HCT116 (cell line): ENCODE measurements around the gene CYP11A1.

ENCODE experiments used
- CTCF ChIP-seq, 3 experiments: fragments of 200-600 bp in 1 of 3; sonication (generic) in 1 of 3; IDR thresholded peaks in 2 of 3; conservative IDR thresholded peaks in 1 of 3; 2 replicates each; pipeline ENCODE4 v1.5.1; 2012 to 2017; ENCODE audit warnings: low read depth in 2 of 3, low read length in 2 of 3, antibody characterized with exemption in 1 of 3, borderline replicate concordance in 1 of 3, control low read depth in 1 of 3, mild to moderate bottlenecking in 1 of 3, mixed read lengths in 1 of 3, mixed run types in 1 of 3, moderate library complexity in 1 of 3; ENCODE audit not compliant: insufficient read depth in 1 of 3
- EZH2 ChIP-seq: fragments of 200-600 bp; sonication (generic); IDR thresholded peaks from 2 replicates; pipeline ENCODE4 v1.6.1; 2017; ENCODE audit warnings: antibody characterized with exemption, mixed run types
- POLR2A ChIP-seq: IDR thresholded peaks from 2 replicates; pipeline ENCODE4 v1.7.0; 2011; ENCODE audit warnings: borderline replicate concordance; ENCODE audit not compliant: insufficient read depth, insufficient read length; ENCODE audit errors: extremely low read depth
- RAD21 ChIP-seq: IDR thresholded peaks from 2 replicates; pipeline ENCODE4 v1.6.1; 2012; ENCODE audit warnings: low read depth, mild to moderate bottlenecking
- SP1 ChIP-seq: IDR thresholded peaks from 2 replicates; pipeline ENCODE4 v1.6.1; 2012; ENCODE audit warnings: low read depth
- ZNF274 ChIP-seq: fragments of 200-500 bp; sonication (Bioruptor generic); IDR thresholded peaks from 2 replicates; pipeline ENCODE4 v1.6.1; 2014; ENCODE audit warnings: mild to moderate bottlenecking, low read depth, low read length, inconsistent platforms
- TF ChIP-seq, protein P1 (sequence below): IDR thresholded peaks from 2 replicates; pipeline ENCODE4 v1.6.1; 2012
- TF ChIP-seq, protein P2 (sequence below): IDR thresholded peaks from 2 replicates; pipeline ENCODE4 v1.6.1; 2012; ENCODE audit warnings: low read depth

GRCh38 chr15:74368121-74368520 lies 675 bp upstream of the CYP11A1 start:
- TF ChIP-seq ZNF274 (no peak), CTCF (IDR thresholded peaks at IDR 0.05 in 2 of 3, conservative IDR thresholded peaks at IDR 0.05 in 1 of 3; ENCODE audit: borderline replicate concordance in 1 of 3, insufficient read depth in 1 of 3, low read depth in 2 of 3, low read length in 2 of 3) (no peak), POLR2A (no peak), RAD21 (no peak), SP1 (no peak), EZH2 (no peak)
- TF ChIP-seq, protein P1, sequence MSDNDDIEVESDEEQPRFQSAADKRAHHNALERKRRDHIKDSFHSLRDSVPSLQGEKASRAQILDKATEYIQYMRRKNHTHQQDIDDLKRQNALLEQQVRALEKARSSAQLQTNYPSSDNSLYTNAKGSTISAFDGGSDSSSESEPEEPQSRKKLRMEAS = no peak
- TF ChIP-seq, protein P2, sequence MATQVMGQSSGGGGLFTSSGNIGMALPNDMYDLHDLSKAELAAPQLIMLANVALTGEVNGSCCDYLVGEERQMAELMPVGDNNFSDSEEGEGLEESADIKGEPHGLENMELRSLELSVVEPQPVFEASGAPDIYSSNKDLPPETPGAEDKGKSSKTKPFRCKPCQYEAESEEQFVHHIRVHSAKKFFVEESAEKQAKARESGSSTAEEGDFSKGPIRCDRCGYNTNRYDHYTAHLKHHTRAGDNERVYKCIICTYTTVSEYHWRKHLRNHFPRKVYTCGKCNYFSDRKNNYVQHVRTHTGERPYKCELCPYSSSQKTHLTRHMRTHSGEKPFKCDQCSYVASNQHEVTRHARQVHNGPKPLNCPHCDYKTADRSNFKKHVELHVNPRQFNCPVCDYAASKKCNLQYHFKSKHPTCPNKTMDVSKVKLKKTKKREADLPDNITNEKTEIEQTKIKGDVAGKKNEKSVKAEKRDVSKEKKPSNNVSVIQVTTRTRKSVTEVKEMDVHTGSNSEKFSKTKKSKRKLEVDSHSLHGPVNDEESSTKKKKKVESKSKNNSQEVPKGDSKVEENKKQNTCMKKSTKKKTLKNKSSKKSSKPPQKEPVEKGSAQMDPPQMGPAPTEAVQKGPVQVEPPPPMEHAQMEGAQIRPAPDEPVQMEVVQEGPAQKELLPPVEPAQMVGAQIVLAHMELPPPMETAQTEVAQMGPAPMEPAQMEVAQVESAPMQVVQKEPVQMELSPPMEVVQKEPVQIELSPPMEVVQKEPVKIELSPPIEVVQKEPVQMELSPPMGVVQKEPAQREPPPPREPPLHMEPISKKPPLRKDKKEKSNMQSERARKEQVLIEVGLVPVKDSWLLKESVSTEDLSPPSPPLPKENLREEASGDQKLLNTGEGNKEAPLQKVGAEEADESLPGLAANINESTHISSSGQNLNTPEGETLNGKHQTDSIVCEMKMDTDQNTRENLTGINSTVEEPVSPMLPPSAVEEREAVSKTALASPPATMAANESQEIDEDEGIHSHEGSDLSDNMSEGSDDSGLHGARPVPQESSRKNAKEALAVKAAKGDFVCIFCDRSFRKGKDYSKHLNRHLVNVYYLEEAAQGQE = no peak
